Smooth muscle cell (in vitro differentiated cells): ENCODE data around the gene C10orf71. TPM values are rescaled to one million over a fixed set of nuclear protein-coding genes. Genes with fewer than 3 reads are reported as not detected.

ENCODE experiments used
- DNase-seq: peaks from one replicate; lab custom pipeline; 2025; ENCODE audit not compliant: unreplicated experiment; lab: John Stamatoyannopoulos, UW
- H2AFZ ChIP-seq: fragments of 200-600 bp; sonication (generic); 2 replicates; pipeline ENCODE4 v1.6.0; 2016; ENCODE audit warnings: antibody characterized with exemption, low read depth, mild to moderate bottlenecking
- H3F3A ChIP-seq: fragments of 200-600 bp; sonication (generic); 2 replicates; pipeline ENCODE4 v1.6.0; 2017; ENCODE audit warnings: antibody characterized with exemption, low read depth
- H3K27ac ChIP-seq: fragments of 200-600 bp; sonication (generic); 2 replicates; pipeline ENCODE4 v1.5.1; 2016; ENCODE audit warnings: low read depth, mild to moderate bottlenecking
- H3K27me3 ChIP-seq: fragments of 200-600 bp; sonication (generic); 2 replicates; pipeline ENCODE4 v1.6.1; 2016; ENCODE audit warnings: low read depth, mild to moderate bottlenecking
- H3K36me3 ChIP-seq: fragments of 200-600 bp; sonication (generic); 2 replicates; pipeline ENCODE4 v1.5.1; 2016; ENCODE audit warnings: low read depth
- H3K4me1 ChIP-seq: fragments of 200-600 bp; sonication (generic); 2 replicates; pipeline ENCODE4 v1.5.1; 2016; ENCODE audit warnings: low read depth
- H3K4me2 ChIP-seq: fragments of 200-600 bp; sonication (generic); 2 replicates; pipeline ENCODE4 v1.6.0; 2016; ENCODE audit warnings: mild to moderate bottlenecking
- H3K4me3 ChIP-seq: fragments of 200-600 bp; sonication (generic); 2 replicates; pipeline ENCODE4 v1.5.1; 2016; ENCODE audit warnings: mild to moderate bottlenecking
- H3K79me2 ChIP-seq: fragments of 200-600 bp; sonication (generic); 2 replicates; pipeline ENCODE4 v1.6.0; 2016; ENCODE audit warnings: low read depth, mild to moderate bottlenecking
- H3K9ac ChIP-seq: fragments of 200-600 bp; sonication (generic); 2 replicates; pipeline ENCODE4 v1.6.0; 2016; ENCODE audit warnings: low read depth
- H3K9me3 ChIP-seq: fragments of 200-600 bp; sonication (generic); replicated peaks from 2 replicates; pipeline ENCODE4 v1.5.1; 2016; ENCODE audit warnings: low read depth
- H4K20me1 ChIP-seq: fragments of 200-600 bp; sonication (generic); 2 replicates; pipeline ENCODE4 v1.6.0; 2016; ENCODE audit warnings: low read depth
- WGBS: methylation state at CpG from one replicate; pipeline ENCODE4 v1.1.7; 2016; ENCODE audit warnings: low lambda C conversion rate; 5-methylcytosine and 5-hydroxymethylcytosine counted together
- polyA plus RNA-seq: library from polyadenylated mRNA; unstranded; fragments of >200 nt; fragmentation: Nextera tagmentation; extraction: Ambion mirVana; gene quantifications from 2 replicates; pipeline ENCODE4 v1.2.1, GENCODE V29; 2016
- total RNA-seq: library from RNA; depleted of rRNA; stranded (reverse); fragments of >200 nt; gene quantifications from 2 replicates; pipeline ENCODE4 v1.2.3, GENCODE V29; 2014
- TF ChIP-seq, protein P1 (sequence below): fragments of 200-600 bp; sonication (generic); IDR thresholded peaks from 2 replicates; pipeline ENCODE4 v1.5.1; 2017; ENCODE audit warnings: borderline replicate concordance, mild to moderate bottlenecking, antibody characterized with exemption; ENCODE audit not compliant: insufficient read depth, poor library complexity, severe bottlenecking

C10orf71 gene
- total and polyA plus RNA-seq, 2 experiments from 2014 or later, result not detected

- H3K27ac ChIP-seq, result no peak overlapping the region
- DNase-seq, result no peak
- H3K36me3 ChIP-seq, result no peaks in the 10 kb centered on the region
- H2AFZ ChIP-seq, result no peak overlapping the region
- H3K4me2 ChIP-seq, result no peak overlapping the region
- H4K20me1 ChIP-seq, result no peaks in the 10 kb centered on the region
- H3K9me3 ChIP-seq, result no peaks in the 10 kb centered on the region
- 82% methylated on average over 11 of the region's 11 CpGs for WGBS
- H3K9ac ChIP-seq, result no peak overlapping the region
- TF ChIP-seq, protein P1, sequence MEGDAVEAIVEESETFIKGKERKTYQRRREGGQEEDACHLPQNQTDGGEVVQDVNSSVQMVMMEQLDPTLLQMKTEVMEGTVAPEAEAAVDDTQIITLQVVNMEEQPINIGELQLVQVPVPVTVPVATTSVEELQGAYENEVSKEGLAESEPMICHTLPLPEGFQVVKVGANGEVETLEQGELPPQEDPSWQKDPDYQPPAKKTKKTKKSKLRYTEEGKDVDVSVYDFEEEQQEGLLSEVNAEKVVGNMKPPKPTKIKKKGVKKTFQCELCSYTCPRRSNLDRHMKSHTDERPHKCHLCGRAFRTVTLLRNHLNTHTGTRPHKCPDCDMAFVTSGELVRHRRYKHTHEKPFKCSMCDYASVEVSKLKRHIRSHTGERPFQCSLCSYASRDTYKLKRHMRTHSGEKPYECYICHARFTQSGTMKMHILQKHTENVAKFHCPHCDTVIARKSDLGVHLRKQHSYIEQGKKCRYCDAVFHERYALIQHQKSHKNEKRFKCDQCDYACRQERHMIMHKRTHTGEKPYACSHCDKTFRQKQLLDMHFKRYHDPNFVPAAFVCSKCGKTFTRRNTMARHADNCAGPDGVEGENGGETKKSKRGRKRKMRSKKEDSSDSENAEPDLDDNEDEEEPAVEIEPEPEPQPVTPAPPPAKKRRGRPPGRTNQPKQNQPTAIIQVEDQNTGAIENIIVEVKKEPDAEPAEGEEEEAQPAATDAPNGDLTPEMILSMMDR, result no peak
- H3K4me1 ChIP-seq, result no peaks in the 10 kb centered on the region
- peaks cover 4% of the 10 kb centered on the region for H3K27me3 ChIP-seq
- H3F3A ChIP-seq, result no peaks in the 10 kb centered on the region
- no peaks in the 10 kb centered on the region for H3K79me2 ChIP-seq
- H3K4me3 ChIP-seq, result no peak overlapping the region
These were observed 41.2 kb upstream of the C10orf71 start for GRCh38 chr10:49257626-49258349.

GRCh38 chr10:49258350-49258683, 40.7 kb upstream of the C10orf71 start:
- no peaks in the 10 kb centered on the region for H3F3A ChIP-seq
- peaks cover 4% of the 10 kb centered on the region for H3K27me3 ChIP-seq
- TF ChIP-seq, protein P1, result no peak
- no peaks in the 10 kb centered on the region for H3K9me3 ChIP-seq
- H3K9ac ChIP-seq, result no peak overlapping the region
- no peak overlapping the region for H3K4me3 ChIP-seq
- H3K4me1 ChIP-seq, result no peaks in the 10 kb centered on the region
- no peaks in the 10 kb centered on the region for H3K36me3 ChIP-seq
- H3K27ac ChIP-seq, result no peak overlapping the region
- DNase-seq, result no peak
- no peaks in the 10 kb centered on the region for H4K20me1 ChIP-seq
- H3K4me2 ChIP-seq, result no peak overlapping the region
- H3K79me2 ChIP-seq, result no peaks in the 10 kb centered on the region
- H2AFZ ChIP-seq, result no peak overlapping the region

- TF ChIP-seq, protein P1, result no peak
- no peak for DNase-seq
- Histone ChIP-seq H3K9me3 (peaks cover 1% of the 10 kb centered on the region), H4K20me1 (no peaks in the 10 kb centered on the region), H3K27ac (no peak overlapping the region), H2AFZ (no peak overlapping the region), H3K79me2 (no peaks in the 10 kb centered on the region), H3K27me3 (no peaks in the 10 kb centered on the region), H3F3A (no peaks in the 10 kb centered on the region), H3K9ac (no peak overlapping the region), H3K4me3 (no peak overlapping the region), H3K4me1 (no peaks in the 10 kb centered on the region), H3K4me2 (no peak overlapping the region), H3K36me3 (no peaks in the 10 kb centered on the region)
- 91% methylated on average over 4 of the region's 4 CpGs for WGBS
These were observed 38.2 kb upstream of the C10orf71 start for GRCh38 chr10:49260644-49261296.

- Histone ChIP-seq H2AFZ (no peak overlapping the region), H3K27me3 (no peaks in the 10 kb centered on the region), H4K20me1 (no peaks in the 10 kb centered on the region), H3K9ac (no peak overlapping the region), H3K79me2 (no peaks in the 10 kb centered on the region), H3K4me3 (no peak overlapping the region), H3K4me2 (no peak overlapping the region), H3K27ac (no peak overlapping the region), H3F3A (no peaks in the 10 kb centered on the region), H3K36me3 (no peaks in the 10 kb centered on the region), H3K9me3 (peaks cover 10% of the 10 kb centered on the region), H3K4me1 (no peaks in the 10 kb centered on the region)
- 88% methylated on average over 3 of the region's 3 CpGs for WGBS
- DNase-seq, result no peak
- TF ChIP-seq, protein P1, result no peak
These were observed 35.4 kb upstream of the C10orf71 start for GRCh38 chr10:49263591-49263990.
